K562 (cell line): ENCODE results near the gene KATNB1. TPM values are rescaled to one million over a fixed set of nuclear protein-coding genes. Genes with fewer than 3 reads are reported as not detected.

ENCODE experiments used
- GABPB2 ChIP-seq: fragments of 250-450 bp; sonication (Bioruptor Pico); conservative IDR thresholded peaks from 2 replicates; pipeline ENCODE4 v1.5.1; 2021; ENCODE audit warnings: mild to moderate bottlenecking
- HLTF ChIP-seq: fragments of 450-650 bp; IDR thresholded peaks from 2 replicates; pipeline ENCODE4 v1.6.1; 2016
- HNRNPLL ChIP-seq: fragments of 200-400 bp; formaldehyde crosslinking; IDR thresholded peaks from 2 replicates; pipeline ENCODE4 v1.6.1; 2017; ENCODE audit warnings: low read length, low read depth, mild to moderate bottlenecking; ENCODE audit not compliant: poor library complexity, severe bottlenecking
- SAFB ChIP-seq: fragments of 200-400 bp; formaldehyde crosslinking; IDR thresholded peaks from 2 replicates; pipeline ENCODE4 v1.6.1; 2017; ENCODE audit warnings: low read depth, low read length, borderline replicate concordance
- SIRT6 ChIP-seq: IDR thresholded peaks from one replicate; pipeline ENCODE4 v1.6.1; 2012; ENCODE audit warnings: low read depth, mild to moderate bottlenecking, control low read depth, inconsistent platforms, low read length, moderate library complexity
- STAT5B ChIP-seq: fragments of 250-450 bp; sonication (Bioruptor Pico); IDR thresholded peaks from 2 replicates; pipeline ENCODE4 v1.8.0; 2021; ENCODE audit warnings: mild to moderate bottlenecking, inconsistent platforms
- TAF15 ChIP-seq: fragments of 200-400 bp; formaldehyde crosslinking; IDR thresholded peaks from 2 replicates; pipeline ENCODE4 v1.6.1; 2017; ENCODE audit warnings: mild to moderate bottlenecking, low read depth, low read length, moderate library complexity
- TEAD4 ChIP-seq, 2 experiments: sonication (generic) in 1 of 2; formaldehyde crosslinking in 1 of 2; IDR thresholded peaks; 2 replicates each; pipeline versions ENCODE4 v1.6.1 to v1.8.0; 2012 to 2022; ENCODE audit warnings: borderline replicate concordance in 1 of 2, inconsistent platforms in 1 of 2, low read length in 1 of 2, mild to moderate bottlenecking in 1 of 2, missing genetic modification reagents in 1 of 2
- polyA plus RNA-seq, 8 experiments: library from polyadenylated mRNA; depleted of rRNA in 4 of 8; stranded (reverse) in 5 of 8; unstranded in 3 of 8; fragments of >200 nt; fragmentation: Nextera tagmentation in 2 of 8; fragmentation: Illumina TruSeq in 1 of 8; extraction: Ambion mirVana in 2 of 8; extraction: Trizol in 1 of 8; gene quantifications; 2 replicates each; pipeline versions ENCODE4 v1.2.1 to v1.2.3, GENCODE V29; 2011 to 2014; ENCODE audit warnings: inconsistent platforms in 1 of 8, missing spikeins in 1 of 8
- total RNA-seq, 7 experiments: library from RNA; depleted of rRNA in 6 of 7; stranded (reverse); fragments of >200 nt in 6 of 7; fragmentation: Illumina TruSeq in 2 of 7; extraction: Trizol in 2 of 7; gene quantifications; 2 replicates each; pipeline versions ENCODE4 v1.2.1 to v1.2.3, GENCODE V29; 2011 to 2021; ENCODE audit warnings: low replicate concordance in 1 of 7
- TF ChIP-seq, protein P1 (sequence below): sonication (generic); formaldehyde crosslinking; IDR thresholded peaks from 2 replicates; pipeline ENCODE4 v1.8.0; 2022; ENCODE audit warnings: mild to moderate bottlenecking, missing genetic modification reagents
- TF ChIP-seq, protein P2 (sequence below): fragments of 200-800 bp; sonication (Bioruptor generic); IDR thresholded peaks from 2 replicates; pipeline ENCODE4 v1.6.1; 2017; ENCODE audit warnings: missing genetic modification characterization, missing compliant biosample characterization
- TF ChIP-seq, protein P3 (sequence below): fragments of 450-650 bp; IDR thresholded peaks from 2 replicates; pipeline ENCODE4 v1.6.1; 2016; ENCODE audit warnings: borderline replicate concordance
- TF ChIP-seq, protein P4 (sequence below): fragments of 200-400 bp; formaldehyde crosslinking; IDR thresholded peaks from 2 replicates; pipeline ENCODE4 v1.6.1; 2017; ENCODE audit warnings: mild to moderate bottlenecking, low read depth, low read length, moderate library complexity
- TF ChIP-seq, protein P5 (sequence below): fragments of 250-450 bp; sonication (Bioruptor Pico); IDR thresholded peaks from 2 replicates; pipeline ENCODE4 v1.8.0; 2022; ENCODE audit warnings: inconsistent platforms, mild to moderate bottlenecking, moderate library complexity, borderline replicate concordance

The KATNB1 gene
- total and polyA plus RNA-seq, 9 of the 15 experiments (the other 6 are each of a cell fraction or from before 2014, with no cell fraction given), result 1.2 to 52.6 (median 21.9) TPM

DNA sequence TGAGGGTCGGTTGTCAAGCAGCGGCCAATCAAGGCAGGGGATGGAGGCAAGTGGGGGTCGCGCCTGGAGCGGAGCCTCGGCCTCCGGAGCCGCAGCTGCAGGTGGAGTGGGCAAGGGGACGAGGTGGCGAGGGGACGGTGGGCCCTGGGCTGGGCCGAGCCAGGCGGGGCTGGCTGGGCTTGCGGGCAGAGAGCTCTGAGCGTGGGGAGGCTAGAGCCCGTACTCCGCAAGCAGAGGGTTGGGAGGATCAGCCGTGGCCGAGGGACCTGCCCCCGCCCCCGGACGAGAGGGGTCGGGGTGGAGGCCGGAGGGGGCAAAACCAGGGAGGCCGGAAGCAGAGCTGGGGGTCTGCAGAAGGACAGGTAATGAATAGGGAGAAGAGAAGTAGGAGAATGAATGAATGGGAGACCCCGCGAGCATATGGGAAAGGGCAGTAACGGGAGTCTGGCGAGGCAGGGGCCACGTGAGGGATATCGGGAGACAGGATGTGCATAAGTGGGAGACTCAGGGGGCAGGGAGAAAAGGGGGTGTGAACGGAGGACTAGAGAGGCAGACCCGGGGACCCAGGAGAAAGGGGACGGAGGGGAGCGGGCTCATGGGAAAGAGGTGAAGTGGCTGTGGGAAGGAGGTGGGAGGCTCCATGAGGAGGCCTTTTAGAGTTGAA lies at the start of gene KATNB1 (continued):
- TF ChIP-seq HNRNPLL, result no peak
- TF ChIP-seq HLTF, result 0 out of 2 replicates have a peak, but pooled peaks have one; percentile 41
- TF ChIP-seq, protein P1, sequence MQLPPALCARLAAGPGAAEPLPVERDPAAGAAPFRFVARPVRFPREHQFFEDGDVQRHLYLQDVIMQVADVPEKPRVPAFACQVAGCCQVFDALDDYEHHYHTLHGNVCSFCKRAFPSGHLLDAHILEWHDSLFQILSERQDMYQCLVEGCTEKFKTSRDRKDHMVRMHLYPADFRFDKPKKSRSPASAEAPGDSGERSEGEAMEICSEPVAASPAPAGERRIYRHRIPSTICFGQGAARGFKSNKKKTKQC (CRISPR knock-in tag), result 0 out of 2 replicates have a peak, but pooled peaks have one; percentile 31
- TF ChIP-seq TEAD4 (IDR thresholded peaks at IDR 0.05; ENCODE audit: low read length), result no peak
- TF ChIP-seq TEAD4 (CRISPR knock-in tag; IDR thresholded peaks at IDR 0.05; ENCODE audit: borderline replicate concordance), result no peak
- no peak for TF ChIP-seq GABPB2 (CRISPR knock-in tag)
- TF ChIP-seq, protein P2, sequence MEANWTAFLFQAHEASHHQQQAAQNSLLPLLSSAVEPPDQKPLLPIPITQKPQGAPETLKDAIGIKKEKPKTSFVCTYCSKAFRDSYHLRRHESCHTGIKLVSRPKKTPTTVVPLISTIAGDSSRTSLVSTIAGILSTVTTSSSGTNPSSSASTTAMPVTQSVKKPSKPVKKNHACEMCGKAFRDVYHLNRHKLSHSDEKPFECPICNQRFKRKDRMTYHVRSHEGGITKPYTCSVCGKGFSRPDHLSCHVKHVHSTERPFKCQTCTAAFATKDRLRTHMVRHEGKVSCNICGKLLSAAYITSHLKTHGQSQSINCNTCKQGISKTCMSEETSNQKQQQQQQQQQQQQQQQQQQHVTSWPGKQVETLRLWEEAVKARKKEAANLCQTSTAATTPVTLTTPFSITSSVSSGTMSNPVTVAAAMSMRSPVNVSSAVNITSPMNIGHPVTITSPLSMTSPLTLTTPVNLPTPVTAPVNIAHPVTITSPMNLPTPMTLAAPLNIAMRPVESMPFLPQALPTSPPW (CRISPR knock-in tag), result peak; percentile 57
- TF ChIP-seq TAF15, result no peak
- TF ChIP-seq, protein P3, sequence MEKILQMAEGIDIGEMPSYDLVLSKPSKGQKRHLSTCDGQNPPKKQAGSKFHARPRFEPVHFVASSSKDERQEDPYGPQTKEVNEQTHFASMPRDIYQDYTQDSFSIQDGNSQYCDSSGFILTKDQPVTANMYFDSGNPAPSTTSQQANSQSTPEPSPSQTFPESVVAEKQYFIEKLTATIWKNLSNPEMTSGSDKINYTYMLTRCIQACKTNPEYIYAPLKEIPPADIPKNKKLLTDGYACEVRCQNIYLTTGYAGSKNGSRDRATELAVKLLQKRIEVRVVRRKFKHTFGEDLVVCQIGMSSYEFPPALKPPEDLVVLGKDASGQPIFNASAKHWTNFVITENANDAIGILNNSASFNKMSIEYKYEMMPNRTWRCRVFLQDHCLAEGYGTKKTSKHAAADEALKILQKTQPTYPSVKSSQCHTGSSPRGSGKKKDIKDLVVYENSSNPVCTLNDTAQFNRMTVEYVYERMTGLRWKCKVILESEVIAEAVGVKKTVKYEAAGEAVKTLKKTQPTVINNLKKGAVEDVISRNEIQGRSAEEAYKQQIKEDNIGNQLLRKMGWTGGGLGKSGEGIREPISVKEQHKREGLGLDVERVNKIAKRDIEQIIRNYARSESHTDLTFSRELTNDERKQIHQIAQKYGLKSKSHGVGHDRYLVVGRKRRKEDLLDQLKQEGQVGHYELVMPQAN, result peak; percentile 64
- no peak for TF ChIP-seq SAFB
- TF ChIP-seq, protein P4, sequence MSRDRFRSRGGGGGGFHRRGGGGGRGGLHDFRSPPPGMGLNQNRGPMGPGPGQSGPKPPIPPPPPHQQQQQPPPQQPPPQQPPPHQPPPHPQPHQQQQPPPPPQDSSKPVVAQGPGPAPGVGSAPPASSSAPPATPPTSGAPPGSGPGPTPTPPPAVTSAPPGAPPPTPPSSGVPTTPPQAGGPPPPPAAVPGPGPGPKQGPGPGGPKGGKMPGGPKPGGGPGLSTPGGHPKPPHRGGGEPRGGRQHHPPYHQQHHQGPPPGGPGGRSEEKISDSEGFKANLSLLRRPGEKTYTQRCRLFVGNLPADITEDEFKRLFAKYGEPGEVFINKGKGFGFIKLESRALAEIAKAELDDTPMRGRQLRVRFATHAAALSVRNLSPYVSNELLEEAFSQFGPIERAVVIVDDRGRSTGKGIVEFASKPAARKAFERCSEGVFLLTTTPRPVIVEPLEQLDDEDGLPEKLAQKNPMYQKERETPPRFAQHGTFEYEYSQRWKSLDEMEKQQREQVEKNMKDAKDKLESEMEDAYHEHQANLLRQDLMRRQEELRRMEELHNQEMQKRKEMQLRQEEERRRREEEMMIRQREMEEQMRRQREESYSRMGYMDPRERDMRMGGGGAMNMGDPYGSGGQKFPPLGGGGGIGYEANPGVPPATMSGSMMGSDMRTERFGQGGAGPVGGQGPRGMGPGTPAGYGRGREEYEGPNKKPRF, result no peak
- TF ChIP-seq STAT5B (CRISPR knock-in tag), result no peak
- TF ChIP-seq, protein P5, sequence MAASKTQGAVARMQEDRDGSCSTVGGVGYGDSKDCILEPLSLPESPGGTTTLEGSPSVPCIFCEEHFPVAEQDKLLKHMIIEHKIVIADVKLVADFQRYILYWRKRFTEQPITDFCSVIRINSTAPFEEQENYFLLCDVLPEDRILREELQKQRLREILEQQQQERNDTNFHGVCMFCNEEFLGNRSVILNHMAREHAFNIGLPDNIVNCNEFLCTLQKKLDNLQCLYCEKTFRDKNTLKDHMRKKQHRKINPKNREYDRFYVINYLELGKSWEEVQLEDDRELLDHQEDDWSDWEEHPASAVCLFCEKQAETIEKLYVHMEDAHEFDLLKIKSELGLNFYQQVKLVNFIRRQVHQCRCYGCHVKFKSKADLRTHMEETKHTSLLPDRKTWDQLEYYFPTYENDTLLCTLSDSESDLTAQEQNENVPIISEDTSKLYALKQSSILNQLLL (CRISPR knock-in tag), result no peak
- no peak for TF ChIP-seq SIRT6
